COLO668 (cell line): ENCODE measurements around the gene PHLDB3.
A peak's percentile ranks its signal among the peaks of the same experiment; 100 is the strongest.
"Not testable (repeated sequence)": the region's sequence is repeated elsewhere in the genome, so short reads cannot be mapped to it uniquely, and the experiment has no call there.

Source experiments
- DNase-seq: peaks from one replicate; lab custom pipeline; 2025; ENCODE audit not compliant: unreplicated experiment; lab: John Stamatoyannopoulos, UW

PHLDB3 gene

DNA sequence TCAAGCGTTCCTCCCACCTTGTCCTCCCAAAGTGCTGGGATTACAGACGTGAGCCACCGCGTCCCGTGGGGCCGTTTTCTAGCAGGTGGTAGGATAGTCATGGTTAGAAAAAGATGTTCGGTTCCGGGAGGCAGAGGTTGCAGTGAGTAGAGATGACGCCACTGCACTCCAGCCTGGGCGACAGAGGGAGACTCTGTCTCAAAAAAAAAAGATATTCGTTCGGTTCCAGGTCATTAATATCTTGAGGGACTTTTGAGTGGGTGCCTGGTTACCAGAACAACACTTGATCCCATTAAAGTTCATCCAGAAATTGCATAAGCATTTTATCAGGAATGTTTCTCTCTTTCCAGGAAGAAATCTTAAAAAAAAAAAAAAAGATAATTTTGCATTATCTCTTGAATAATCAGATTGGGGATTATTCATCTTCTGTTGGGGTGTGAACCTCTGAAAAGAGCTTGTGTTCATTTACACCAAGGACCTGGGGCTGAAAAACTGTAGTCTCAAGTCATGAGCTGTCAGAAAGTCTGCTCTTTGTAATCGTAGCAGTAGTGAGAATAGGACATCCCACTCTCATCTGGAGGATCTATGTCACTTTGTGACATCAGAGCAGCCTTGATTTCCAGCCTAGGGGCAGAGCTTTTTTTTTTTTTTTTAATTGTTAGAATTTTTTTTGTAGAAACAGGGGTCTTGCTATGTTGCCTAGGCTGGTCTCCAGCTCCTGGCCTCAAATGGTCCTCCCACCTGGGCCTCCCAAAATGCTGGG is 23.5 kb upstream of the PHLDB3 start:
- DNase-seq = peak; percentile 65

DNA sequence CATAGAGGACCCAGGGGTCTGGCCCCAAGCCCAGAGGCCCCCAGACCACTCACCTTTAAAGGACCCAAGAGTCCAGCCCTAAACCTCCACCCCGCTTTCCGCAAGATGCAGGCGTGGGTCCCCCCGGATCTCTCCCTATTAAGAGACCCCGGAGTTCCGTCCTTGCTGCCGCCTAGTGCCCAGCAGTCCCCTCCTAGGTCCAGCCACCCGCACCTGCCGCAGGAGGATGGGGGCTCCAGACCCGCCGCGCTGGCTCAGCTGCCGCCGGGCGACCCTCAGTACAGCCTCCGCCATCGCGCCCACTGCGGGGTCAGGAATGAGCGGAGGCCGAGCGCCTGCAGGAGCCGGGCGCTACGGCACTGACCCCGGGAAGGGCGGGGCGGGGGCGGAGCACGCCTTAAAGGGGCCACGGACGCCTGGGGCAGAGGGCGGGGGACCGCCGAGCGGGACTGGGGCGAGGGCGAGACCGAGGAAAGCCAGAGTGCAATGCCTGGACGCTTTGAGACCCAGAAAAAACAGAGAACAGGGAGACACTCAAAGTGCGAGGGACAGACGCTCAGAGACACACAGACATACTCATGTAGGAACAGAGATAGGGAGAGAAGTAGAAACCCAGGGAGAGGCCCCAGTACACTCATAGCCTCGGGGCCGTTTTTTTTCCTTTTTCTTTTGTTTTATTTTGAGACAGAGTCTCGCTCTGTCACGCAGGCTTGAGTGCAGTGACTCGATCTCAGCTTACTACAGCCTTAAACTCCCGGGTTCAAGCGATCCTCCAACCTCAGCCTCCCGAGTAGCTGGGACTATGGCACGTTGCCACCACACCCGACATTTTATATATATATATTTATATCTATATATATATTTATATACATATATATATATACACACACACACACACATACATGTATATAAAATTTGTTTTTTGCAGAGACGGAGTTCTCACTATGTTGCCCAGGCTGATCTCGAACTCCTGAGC is 22.6 kb upstream of the PHLDB3 start, which contains the start of gene ETHE1:
ETHE1 (minus strand) TSS at position 318 of the 976 bp plus-strand sequence; CDS start at position 294, 24 bp downstream.
- DNase-seq = peak; percentile 71

DNA sequence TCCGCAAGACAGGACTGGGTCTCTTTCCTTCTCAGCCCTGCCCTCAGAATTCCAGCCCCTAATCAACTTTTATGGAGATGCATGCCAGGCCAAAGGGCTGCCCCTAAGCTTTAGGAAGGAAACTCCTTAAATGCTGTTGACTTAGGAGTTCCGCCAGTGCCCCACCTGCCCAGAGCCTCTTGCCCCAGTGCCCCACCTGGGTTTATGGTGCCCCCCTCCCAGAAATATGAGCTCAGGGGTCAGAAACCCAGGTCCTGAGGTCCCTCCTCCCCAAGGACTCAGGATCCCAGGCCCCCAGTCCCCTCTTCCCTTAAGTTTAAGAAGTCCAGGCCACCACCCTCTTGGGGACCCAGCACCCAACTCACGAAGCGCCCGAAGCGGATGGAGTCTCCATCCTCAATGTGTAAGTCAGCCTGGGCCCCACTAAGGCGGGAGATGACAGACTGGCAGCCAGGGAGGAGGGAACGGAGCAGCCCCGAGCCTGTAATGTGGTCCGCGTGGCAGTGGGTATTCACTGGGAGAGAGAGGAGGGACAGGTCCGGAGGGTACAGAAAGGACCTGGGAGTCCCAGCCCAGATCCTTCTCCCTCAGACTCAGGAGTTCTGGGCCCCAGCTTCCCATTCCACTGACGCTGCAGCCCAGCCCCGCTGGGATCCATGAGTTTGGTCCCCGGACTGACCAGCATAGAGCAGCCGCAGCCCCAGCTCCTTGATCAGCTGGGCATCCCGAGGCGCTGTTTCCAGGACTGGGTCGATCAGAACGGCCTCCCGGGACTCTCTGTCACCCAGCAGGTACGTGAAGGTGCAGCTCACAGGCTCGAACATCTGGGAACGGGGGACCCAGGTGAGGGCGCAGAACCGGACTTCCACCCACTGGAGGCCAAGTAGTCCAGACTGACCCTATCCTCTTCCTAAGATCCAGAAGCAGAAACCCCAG is 21.6 kb upstream of the PHLDB3 start:
- DNase-seq = no peak

DNA sequence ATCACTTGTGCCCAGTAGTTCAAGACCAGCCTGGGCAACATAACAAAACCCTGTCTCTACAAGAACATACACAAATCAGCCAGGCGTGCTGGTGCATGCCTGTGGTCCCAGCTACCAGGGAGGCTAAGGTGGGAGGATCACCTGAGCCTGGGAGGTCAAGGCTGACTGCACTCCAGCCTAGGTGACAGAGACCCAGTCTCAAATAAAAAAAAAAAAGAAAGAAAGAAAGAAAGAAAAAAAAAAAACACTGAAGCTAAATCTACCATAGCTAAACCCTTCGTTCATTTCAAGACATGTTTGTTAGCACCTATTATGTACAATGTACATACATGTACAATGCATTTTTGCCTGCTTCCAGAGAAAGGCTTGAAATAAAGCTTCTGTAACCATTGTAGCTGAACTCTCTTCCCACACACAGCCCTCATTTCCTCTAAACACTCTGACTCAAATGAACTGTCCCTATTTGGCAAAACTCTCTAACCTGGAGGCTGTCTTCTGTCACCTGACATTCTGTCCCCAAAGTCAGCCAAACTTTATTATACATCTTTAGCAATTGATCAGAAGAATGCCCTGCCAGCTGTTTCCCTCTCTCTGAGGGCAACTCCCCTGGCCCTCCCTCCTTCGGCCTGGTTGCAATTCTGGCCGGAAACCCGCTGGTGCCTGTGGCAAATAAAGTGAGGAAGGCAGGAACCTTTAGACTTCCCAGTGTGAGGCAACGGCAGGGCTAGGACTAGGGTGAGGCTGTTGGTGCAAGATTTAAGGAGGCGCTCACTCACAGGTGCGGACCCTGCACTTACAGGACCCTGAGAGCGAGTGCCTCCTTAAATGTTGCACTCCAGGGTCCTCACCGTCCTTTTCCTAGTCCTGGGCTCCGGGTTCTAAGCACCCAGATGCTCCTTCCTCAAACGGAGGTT is 20.6 kb upstream of the PHLDB3 start:
- DNase-seq = peak; percentile 2

DNA sequence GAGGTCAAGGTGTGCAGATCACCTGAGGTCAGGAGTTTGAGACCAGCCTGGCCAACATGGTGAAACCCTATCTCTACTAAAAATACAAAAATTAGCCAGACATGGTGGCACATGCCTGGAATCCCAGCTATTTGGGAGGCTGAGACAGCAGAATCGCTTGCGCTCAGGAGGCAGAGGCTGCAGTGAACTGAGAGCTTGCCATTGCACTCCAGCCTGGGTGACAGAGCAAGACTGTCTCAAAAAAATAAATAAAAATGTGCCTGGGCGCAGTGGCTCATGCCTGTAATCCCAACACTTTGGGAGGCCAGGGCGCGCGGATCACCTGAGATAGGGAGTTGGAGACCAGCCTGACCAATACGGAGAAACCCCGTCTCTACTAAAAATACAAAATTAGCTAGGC is 19.1 kb upstream of the PHLDB3 start:
- DNase-seq = not testable (repeated sequence)

DNA sequence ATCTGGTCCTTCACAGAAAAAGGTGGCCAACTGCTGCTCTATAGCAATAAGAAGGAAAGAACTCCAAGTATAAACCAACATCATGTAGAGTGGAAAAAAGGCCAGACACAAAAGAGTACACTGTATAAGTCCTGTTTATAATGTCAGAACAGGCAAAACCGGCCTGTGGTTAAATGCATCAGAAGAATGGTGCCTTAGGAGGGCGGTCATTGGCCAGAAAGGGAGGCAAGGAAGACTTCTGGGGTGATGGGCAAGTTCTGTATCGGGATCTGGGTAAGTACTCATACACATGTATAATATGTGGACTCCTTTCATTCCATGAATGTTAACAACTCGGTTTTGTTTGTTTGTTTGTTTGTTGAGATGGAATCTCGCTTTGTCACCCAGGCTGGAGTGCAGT is 18.4 kb upstream of the PHLDB3 start:
- no peak for DNase-seq

DNA sequence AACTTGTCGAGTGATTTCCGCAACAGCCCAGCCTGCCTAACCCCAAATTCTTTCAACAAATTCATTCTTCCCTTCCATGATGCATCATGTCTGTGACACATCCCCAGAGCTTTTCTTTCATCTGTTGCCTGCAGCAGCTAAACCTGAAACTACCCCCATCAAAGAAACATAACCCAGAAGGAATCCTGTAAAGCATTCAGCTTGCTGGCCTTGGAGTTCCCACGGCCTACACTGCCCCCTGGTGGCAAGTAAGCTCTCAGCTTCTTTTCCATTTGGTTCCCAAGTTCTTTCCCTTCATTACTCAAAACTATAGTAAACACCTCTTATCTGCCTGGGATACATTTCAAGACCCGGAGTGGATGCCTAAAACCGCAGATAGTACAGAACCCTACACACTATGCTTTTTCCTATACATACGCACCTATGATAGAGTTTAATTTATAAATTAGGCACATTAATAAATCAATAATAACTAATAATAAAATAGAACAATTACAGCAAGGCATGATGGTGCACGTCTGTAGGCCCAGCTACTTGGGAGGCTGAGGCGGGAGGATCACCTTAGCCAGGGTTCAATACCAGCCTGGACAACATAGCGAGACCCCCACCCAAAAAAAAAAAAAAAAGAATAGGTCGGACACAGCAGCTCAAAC is 15.0 kb upstream of the PHLDB3 start:
- peak; percentile 80 for DNase-seq

DNA sequence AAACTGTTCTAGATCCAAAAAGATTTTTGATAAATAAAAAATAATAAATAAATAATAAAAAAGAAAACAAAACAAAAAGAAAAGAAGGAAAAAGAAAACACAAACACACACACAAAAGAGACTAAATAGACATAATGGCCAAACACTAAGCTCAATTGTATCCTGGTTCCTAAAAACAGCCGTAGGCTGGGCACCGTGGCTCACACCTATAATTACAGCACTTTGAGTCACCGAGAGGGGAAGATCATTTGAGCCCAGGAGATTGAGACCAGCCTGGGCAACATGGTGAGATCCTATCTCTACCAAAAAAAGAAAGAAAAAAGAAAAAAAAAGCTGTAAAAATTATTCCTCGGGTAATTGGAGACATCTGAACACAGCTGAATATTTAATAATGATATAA is 13.5 kb upstream of the PHLDB3 start:
- DNase-seq = no peak

DNA sequence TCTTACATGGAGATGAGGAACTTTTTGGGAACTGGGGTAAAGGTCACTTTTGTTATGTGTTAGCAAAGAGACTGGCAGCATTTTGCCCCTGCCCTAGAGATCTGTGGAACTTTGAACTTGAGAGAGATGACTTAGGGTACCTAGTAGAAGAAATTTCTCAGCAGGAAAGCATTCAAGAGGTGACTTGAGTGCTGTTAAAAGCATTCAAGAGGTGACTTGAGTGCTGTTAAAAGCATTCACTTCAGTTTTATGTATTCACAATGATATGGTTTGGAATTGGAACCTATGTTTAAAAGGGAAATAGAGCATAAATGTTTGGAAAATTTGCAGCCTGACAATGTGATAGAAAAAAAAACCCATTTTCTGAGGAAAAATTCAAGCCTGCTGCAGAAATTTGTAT is 7.9 kb upstream of the PHLDB3 start:
- DNase-seq = not testable (repeated sequence)

DNA sequence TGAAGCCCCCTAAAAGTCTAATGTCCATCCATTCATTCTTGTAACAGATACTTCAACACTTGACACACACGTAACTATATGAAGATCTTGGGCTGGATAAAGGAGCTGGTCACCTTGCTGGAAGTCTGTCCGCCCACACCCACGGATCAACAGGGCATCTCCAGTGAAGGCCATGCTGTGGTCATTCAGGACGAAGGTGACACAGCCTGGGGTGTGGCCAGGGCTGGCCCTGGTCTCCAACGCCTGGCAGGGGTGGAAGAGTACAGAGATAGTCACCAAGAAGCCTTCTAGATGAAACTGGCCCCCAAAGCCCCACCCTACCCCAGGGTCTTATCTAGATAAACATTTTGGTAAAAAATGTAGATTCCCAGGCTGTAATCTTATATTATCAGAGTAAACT is 6.8 kb upstream of the PHLDB3 start:
- DNase-seq = no peak

DNA sequence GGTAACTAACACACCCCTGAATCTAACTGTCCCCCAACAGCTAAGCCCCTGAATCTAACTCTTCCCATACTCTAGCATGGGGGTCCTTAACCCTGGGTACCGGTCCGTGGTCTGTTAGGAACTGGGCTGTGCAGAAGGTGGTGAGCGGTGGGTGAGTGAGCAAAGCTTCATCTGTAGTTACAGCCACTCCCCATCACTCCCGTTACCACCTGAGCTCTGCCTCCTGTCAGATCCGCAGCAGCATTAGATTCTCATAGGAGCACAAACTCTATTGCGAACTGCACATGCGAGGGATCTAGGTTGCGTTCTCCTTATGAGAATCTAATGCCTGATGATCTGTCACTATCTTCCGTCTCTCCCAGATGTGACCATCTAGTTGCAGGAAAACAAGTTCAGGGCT is 6.2 kb upstream of the PHLDB3 start:
- no peak for DNase-seq

DNA sequence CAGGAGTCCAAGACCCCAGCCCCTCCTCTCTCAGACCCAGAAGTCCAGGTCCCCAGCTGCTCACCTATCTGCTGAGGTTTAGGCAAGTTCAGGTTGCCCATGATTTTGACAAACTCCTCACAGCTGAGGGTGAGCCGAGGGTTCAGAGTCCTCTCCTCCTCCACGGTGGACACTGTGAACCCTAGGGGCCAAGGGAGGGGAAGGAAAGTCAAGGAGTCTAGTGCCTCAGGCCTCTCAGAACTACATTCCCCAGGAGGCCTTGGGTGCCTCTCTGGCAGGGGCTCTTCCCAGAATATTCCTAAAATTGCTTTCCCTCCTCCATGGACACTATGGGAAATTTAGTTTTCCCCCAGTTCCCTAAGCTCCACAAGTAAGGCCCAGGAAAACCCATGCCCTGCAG is 3.3 kb upstream of the PHLDB3 start:
- DNase-seq = no peak

DNA sequence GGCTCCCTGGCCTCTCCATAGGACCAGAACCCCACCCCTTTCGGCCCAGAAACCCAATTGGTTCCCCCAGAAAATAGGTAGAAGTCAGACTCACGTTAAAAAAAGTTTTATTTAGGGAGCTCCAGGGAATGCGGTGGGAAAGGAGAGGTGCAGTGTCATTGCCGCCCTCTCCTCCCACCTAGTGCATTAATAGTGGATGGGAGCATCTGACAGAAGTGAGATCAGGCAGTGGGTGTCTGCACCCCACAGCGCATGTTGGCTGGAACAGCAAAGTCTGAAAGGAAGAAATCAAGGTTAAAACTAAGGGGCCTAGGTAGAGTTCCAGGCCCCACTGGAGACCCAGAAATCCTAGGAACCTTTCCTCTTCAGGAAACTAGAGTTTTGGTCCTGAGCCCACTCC is 2.1 kb upstream of the PHLDB3 start:
- no peak for DNase-seq

DNA sequence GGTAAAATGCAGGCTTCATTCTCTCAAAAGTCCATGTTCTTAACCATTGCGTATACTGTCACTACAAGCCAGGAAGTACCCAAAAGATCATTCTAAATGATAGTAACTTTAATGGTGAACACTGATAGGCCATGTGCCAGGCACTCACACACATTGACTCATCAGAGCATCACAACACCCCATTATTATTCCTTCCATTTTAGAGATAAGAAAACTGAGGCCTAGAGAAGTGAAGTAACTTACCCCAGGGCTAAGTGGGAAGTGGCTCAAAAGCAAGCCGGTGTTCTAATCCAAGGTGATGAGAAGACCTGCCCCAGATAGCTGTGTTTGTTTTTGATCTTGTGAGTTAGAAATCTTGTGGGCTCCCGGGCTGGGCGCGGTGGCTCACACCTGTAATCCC is 1.4 kb upstream of the PHLDB3 start:
- no peak for DNase-seq

DNA sequence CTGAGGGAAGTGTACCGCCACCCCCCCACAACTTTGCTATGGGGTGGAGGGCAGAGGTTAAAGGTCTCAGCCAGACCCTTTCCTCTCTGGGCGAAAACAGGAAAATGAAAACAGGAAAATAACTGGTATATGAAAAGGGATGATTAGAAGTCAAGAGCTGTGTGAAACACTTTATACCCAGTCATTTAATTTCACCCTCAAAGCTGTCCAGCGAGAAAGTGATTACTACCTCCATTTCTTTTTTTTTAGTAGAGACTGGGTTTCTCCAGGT is 575 bp upstream of the PHLDB3 start:
- DNase-seq = no peak

DNA sequence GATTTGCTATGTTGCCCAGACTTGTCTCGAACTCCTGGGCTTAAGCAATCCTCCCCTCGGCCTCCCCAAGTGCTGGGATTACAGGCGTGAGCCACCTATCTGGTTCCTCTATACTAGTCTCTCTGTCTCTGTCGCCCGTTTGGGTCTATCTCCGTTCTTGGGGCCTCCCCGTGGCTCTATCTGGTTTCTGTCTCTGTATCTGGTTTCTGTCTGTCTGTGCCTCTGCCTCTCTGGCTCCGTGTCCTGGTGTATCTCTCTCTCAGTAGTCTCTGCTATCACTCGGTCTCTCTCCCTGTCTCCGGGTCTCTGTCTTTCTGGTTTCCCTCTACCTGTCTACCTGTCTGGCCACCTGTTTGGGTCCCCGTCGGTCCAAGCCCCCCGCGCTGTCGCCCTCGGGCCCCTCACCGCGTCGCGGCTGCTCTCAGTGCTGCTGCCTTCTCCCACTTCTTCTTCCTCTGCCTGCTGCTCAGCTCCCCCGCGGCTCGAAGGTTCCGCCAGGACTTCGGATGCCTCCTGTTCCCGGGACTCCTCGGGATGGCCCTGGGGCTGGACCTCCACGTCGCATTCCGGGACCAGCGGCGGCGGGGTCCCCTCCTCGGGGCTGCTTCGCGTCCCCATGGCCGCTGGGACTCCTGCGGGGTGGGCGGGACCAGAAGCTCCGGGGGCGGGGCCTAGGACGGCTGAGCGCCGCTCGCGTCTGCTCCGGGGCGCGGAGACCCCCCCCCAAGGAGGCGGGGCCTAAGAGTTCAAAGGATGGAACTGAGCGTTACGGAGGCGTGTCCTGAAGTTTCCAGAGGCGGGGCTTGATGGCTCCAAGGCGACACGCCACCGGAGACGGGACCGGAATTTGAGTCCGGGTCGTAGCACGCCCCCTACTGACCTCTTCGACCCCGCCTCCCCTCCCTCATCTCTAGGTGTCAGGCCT is 783 bp downstream of the PHLDB3 start:
- DNase-seq = peak; percentile 62

DNA sequence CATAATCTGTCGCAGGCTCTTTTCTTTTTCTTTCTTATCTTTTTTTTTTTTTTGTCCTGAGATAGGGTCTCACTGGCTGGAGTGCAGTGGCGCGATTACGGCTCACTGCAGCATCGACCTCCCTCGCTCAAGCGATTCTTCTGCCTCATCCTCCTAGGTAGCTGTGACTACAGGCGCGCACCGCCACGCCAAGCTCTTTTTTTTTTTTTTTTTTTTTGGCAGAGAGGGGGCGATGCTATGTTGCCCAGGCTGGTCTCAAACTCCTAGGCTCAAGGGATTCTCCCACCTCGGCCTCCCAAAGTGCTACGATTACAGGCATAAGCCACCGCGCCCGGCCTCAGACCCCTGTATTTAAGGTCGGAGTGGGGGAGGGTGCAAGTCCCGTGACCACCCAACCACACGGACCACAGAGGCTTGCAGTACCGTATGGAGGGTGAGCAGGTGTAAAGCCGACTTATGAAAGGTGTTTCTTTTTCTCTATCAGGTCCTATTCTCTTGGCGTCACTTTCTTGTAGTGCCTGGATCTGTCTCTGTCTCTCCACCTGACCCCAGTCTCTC is 2.0 kb downstream of the PHLDB3 start:
- DNase-seq = no peak
